ENCODE results near the gene KCNG2.
"Not testable (repeated sequence)": the region's sequence is repeated elsewhere in the genome, so short reads cannot be mapped to it uniquely, and the experiment has no call there.

Gene KCNG2, protein sequence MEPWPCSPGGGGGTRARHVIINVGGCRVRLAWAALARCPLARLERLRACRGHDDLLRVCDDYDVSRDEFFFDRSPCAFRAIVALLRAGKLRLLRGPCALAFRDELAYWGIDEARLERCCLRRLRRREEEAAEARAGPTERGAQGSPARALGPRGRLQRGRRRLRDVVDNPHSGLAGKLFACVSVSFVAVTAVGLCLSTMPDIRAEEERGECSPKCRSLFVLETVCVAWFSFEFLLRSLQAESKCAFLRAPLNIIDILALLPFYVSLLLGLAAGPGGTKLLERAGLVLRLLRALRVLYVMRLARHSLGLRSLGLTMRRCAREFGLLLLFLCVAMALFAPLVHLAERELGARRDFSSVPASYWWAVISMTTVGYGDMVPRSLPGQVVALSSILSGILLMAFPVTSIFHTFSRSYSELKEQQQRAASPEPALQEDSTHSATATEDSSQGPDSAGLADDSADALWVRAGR

DNA sequence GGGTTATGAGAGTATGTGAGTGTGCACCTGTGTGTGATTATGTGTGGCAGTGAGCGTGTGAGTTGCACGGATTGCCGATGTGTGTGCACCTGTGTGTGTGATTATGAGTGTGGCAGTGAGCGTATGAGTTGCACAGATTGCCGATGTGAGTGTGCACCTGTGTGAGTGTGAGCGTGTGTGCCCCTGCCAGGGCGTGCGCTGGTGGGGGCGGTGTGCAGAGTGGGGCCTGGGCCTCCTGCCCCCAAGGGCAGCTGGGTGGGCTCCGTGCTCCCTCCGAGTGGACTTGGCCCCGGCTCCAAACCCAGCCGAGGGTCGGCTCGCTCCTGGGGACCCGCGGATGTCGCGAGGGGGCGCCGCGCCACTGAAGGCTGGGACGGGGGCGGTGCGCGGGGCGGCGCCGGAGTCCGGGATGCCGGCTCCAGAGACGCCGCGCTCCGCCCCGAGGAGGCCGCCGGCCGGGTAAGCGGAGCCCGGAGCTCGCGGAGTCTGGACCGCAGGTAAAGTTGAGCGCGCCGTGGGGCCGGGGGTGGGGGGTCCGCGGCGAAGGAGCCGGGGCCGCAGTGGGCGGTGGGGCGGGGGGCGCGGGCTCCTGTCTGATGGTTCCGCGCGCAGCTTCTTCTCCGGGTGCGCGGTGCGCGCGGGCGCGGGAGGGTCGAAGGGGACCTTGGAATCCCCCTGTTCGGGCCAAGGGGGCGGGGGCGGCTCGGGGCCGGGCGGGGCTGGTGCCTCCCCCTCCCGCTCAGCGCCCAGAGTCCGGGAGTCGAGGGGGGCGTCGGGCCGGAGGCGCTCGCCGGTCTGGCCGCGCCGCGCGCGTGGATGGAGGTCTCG, at the start of gene KCNG2:
Gene KCNG2 (plus strand): TSS at position 421 of the 828 bp plus-strand sequence. CDS start 65,730 bp downstream, outside the sequence.
- DNase-seq: no peak

DNA sequence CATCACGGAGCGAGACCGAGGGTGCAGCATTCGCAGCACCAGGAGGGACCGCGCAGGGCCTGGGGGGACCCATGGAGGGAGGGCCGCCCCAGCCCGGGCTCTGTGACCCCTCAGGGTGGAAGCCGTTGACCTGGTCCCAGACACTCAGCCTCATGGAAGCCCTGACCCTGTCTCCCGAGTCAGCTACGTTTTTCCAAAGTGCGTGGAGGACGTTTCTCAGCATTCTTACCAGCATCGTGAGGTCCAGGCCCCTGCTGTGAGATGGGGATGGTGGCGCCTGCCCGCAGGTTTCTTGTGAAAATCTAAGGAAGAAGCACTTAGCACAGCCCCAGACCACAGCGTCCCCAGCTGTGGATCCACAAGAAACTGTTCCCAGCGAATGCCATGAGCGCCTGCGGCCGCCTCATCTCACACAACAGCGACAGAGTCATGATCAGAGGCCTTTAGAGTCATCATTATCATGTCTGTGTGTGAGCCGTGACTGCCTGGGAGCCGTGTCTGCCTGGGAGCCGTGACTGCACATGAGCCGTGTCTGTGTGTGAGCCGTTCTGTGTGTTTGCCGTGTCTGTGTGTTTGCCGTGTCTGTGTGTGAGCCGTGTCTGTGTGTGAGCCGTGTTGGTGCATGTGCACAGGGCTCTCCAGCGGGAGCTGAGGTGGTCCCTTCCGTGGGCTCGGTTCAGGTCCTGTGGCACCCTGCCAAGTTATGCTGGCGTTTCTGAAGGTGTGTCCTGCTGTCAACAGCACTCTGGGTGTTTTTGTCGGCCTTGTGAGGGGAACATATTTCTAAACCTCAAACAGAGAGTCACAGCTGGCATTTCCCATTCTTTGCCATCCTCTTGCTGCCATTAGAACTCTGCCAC, 49.2 kb upstream of the KCNG2 start:
- DNase-seq: no peak

DNA sequence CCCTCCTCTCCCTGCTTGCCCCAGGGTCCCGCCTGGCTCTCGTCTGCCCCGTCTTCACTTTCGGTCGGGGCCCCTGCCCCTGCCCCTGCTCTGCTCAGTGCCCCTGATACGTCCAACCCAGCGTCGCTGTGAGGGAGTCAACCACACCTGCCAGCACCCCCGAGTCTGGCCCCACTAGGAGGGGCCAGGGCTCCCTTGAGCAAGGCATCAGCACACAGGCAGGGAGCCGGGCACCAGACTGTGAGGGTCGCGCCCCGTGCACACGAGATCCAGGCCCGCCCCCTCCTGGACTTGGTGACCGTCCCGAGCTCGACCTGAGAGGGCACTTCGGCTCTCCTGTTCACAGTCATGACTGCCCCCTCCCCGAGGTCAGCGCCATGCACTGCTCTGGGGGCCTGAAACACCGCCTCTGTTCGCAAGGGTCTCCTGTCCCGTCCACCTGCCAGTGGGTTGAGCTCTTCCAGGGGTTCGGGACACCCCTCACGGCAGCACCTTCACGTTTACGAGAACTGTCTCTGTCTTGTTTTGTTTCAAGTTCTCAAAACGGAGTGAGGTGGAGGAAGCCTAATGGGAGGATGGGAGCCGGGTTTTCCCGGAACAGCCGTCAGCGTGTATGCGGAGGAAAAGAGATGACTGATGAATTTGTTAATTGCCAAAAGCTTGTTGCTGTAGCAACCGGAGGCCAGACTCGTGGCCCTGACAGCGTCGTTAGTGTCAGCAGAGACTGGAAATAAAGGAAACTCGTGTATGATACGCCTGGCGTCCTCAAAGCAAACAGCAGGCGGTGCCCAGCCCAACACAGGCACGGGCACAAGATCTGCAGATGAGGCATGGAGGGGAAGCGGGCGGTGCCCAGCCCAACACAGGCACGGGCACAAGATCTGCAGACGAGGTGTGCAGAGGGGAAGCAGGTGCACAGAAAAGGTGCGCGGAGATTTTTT, 48.2 kb upstream of the KCNG2 start:
- no peak for DNase-seq

DNA sequence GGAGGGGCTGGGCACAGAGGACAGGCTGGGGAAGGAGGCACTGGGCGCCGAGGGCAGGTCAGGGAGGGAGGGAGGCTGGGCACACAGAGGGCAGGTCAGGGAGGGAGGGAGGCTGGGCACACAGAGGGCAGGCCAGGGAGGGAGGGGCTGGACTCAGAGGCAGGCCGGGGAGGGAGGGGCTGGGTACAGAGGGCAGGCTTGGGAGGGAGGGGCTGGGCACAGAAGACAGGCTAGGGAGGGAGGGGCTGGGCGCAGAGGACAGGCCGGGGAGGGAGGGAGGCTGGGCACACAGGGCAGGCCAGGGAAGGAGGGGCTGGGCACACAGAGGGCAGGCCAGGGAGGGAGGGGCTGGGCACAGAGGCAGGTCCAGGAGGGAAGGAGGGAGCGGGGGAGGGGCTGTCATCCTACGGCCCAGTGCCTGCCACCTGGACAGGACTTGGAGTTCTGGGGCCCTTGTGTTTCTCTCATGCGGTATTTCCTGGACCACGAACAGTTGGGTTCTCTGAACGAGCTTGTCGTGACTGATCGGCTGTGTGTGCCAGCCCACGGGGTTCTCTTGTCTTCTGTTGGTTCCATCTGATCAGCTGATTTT, 46.7 kb upstream of the KCNG2 start:
- no peak for DNase-seq

DNA sequence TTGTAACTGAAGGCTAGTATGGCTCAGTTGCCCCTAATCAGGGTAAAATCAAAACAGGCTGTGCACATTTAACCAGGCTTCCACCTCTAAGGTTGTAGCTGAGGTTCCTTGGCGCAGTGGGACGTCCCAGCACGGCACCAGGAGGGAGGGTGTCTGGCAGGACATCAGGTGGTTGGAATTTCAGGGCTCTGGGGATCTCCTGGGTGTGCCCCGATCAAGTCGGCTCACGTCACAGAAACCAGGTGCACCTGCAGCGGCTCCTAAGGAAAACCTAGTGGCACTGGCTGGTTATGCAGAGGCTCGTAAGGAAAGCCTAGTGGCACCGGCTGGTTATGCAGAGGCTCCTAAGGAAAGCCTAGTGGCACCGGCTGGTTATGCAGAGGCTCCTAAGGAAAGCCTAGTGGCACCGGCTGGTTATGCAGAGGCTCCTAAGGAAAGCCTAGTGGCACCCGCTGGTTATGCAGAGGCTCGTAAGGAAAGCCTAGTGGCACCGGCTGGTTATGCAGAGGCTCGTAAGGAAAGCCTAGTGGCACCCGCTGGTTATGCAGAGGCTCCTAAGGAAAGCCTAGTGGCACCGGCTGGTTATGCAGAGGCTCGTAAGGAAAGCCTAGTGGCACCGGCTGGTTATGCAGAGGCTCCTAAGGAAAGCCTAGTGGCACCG, 45.7 kb upstream of the KCNG2 start:
- DNase-seq: not testable (repeated sequence)

DNA sequence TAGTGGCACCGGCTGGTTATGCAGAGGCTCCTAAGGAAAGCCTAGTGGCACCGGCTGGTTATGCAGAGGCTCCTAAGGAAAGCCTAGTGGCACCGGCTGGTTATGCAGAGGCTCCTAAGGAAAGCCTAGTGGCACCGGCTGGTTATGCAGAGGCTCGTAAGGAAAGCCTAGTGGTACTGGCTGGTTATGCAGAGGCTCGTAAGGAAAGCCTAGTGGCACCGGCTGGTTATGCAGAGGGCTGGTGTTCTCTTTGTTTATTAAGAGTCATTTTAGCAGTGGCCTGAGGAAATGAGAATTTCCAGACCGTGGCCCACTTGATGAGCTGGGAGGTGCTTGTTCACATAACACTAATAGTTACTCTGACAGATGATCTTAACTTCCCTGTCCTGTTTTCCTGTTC, 44.8 kb upstream of the KCNG2 start:
- not testable (repeated sequence) for DNase-seq

DNA sequence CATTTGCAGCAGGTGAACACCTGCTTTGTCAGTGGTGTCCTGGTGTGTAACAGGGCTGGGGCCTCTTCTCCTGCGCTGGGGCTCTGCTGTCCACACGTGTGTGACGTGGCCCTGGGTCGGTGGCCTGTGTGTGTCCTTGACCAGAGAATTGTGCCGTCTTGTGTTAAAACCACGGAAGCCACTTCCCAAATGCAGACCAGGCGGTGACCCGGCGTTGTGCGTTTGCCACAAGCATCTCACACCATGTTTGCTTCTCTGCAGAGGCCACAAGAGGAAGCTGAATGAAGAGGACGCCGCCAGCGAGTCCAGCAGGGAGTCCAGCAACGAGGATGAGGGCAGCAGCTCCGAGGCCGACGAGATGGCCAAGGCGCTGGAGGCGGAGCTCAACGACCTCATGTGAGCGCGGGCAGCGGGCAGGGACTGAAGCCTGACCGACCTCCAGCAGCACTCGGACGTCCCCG, 44.3 kb upstream of the KCNG2 start:
- DNase-seq: no peak

DNA sequence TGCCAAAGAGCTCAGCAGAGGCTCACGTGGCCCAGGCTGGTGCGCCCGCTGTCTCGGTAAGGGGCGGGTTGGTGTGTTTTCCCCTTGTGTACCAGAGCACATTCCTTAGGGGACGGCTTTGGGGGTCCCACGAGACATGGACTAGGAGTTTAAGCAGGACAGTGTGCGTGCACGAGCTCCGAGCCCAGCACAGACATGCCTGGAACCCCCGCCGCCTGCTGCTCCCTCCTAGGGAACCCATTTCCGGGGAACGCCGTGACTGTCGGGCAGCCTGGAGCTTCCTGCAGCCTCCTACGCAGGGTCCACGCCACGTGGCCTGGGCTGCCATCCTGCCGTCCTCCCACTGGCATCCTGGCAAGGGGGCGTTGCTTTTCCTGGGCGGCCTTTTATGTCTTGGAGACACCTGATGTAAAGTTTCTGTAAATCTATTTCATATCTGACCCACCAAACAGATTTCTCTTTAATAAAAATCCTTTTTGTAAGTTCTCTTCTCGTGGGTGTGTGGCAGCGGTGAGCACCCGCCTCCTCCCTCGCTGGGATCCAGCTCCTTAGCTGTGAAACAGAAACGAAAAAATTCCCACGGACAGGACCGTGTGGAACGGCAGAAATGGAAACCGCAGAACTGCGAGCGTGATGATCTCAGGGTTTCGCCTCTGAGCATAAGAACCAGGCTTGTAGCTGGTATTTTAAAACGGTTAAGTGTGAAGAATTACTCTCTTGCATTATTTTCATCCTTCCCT, 43.5 kb upstream of the KCNG2 start:
- DNase-seq: no peak

DNA sequence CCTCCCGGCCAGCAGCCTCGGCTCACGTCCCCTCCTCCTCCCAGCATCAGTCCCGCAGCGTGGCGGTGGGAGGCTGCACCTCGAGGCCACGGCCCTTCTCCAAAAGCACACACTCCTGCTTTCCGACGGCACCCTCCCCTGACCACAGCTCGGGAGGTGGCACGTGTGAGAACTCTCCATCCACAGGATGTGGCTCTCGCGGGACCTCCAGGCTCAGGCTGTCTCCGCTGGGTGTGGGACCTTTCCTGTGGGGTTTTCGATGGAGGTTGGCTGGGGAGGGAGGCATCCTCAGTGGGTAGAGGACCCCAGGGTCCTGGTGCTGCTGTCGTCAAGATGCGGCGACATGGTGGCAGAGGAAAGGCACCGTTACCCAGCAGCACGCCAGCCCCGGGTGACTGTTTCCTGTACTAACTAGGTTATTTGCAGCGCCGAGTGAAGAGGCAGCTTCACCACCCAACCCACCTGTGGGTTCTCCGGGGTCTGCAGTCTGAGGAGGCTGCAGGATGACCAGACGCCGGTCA, 42.8 kb upstream of the KCNG2 start:
- DNase-seq: no peak

DNA sequence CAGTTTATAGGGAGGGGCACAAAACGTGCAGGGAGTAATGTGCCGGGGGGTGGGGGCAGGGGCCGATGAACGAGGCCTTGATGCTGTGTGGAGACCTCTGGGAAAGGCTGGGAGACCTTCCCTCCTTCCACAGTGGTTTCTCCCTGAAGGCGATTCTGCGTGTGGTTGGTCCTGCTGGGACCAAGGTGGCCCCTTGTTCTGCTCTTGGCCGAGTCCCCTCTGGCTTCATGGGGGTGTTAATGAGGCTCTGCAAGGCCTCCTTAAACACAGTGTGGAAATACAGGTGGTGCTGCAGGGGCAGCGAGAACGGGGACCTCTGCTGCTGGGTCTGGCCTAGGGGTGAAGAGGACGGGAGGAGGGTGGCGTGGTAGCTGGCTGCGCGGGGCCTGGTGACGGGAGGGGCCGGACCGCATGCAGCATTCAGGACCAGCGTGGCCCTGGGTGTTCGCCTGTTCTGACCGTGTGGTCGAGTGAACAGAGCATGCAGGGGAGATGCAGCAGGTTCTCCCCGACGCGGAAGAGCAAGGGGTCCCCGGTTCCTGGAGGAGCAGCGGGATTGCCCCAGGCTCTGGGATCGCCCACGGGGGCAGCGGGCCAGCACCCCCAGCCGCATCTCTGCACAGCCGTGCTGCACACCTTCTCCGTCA, 42.1 kb upstream of the KCNG2 start:
- DNase-seq: no peak

DNA sequence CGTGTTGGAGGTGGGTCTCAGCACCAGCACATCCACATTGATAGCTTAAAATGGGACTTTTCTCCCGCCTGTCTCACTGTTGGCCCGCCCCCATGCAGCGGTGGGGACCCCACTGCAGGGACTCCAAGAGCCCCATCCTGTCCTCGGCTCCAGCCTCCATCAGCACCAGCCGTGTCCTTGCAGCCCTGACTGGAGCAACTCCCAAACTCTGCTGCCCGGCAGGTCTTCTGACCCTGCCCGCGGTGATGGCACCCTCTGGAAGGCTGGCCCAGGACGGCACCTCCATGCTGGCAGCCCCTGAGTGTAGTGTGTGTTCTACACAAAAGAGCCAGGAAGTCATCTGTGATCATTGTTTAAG, 41.6 kb upstream of the KCNG2 start:
- no peak for DNase-seq

DNA sequence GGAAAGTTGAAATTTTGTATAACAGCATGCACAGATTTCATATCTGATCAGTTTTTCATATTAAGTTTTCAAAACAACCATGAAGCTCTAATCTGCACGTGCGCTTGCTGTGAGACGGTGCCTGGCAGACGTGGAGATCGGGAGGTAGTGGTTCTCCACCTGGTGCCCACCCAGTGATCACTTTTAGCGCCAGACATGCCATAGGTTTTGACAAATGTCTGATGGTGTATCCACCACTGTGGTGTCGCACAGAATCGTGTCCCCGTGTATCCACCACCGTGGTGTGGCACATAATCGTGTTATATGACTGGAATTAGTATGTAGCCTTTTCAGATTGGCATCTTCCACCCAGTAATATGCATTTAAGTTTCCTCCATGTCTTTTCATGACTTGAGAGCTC, 40.9 kb upstream of the KCNG2 start:
- DNase-seq: no peak

DNA sequence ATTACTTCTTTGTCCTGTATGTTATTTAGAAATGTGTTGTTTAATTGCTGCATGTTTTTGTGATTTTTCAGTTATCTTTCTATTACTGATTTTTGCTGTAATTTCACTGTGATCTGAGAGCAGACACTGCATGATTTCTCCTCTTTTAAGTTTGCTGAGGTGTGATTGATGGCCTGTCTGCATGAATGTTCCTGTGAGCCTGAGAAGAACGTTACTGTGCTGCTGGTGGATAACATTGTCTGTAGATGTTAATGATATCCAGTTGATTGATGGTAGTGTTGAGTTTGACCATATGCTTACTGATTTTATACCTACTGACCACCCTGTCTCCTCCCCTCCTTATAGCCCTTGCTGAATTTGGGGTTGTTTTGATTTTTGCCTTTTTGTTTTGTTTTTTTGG, 37.4 kb upstream of the KCNG2 start:
- DNase-seq: no peak

DNA sequence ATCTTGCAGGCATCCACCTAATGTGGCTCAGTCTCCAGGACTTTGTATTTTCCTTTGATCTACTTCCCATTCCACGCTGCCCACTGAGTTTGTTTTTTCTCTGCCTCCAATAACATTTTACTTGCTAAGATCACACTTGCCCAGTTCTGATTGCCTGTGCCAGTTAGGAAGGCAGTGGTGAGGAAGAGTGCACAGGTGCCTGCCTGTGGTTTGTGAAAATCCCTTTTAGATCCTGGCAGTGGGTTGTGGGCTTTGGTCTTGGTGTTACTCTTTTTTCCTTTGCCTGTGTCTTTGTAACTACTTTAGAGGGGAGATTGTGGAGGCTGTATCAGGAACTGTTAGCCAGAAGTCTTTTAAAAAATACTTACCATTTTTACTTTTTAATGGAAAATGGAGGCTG, 36.9 kb upstream of the KCNG2 start:
- no peak for DNase-seq

DNA sequence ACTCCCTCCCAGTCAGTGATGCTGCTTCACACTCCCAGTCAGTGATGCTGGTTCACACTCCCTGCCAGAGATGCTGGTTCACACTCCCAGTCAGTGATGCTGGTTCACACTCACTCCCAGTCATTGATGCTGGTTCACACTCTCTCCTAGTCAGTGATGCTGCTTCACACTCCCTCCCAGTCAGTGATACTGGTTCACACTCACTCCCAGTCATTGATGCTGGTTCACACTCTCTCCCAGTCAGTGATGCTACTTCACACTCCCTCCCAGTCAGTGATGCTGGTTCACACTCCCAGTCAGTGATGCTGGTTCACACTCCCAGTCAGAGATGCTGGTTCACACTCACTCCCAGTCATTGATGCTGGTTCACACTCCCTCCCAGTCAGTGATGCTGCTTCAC, 34.3 kb upstream of the KCNG2 start:
- no peak for DNase-seq

DNA sequence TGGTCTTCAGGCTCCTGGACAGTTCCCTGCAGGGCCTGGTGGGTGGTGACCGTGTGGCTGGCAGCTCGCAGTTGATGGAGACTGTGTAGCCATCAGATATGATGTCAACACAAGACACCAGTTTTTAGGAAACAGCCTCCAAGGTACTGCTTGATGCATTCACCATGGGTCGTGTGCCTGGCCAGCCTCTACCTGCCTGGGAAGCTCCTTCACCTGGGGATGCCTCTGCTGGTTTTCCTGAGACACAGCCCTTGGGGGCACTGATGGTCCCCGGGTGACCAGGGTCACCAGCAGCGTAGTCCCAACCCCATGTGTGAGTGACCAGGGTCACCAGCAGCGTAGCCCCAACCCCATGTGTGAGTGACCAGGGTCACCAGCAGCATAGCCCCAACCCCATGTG, 33.6 kb upstream of the KCNG2 start:
- no peak for DNase-seq

DNA sequence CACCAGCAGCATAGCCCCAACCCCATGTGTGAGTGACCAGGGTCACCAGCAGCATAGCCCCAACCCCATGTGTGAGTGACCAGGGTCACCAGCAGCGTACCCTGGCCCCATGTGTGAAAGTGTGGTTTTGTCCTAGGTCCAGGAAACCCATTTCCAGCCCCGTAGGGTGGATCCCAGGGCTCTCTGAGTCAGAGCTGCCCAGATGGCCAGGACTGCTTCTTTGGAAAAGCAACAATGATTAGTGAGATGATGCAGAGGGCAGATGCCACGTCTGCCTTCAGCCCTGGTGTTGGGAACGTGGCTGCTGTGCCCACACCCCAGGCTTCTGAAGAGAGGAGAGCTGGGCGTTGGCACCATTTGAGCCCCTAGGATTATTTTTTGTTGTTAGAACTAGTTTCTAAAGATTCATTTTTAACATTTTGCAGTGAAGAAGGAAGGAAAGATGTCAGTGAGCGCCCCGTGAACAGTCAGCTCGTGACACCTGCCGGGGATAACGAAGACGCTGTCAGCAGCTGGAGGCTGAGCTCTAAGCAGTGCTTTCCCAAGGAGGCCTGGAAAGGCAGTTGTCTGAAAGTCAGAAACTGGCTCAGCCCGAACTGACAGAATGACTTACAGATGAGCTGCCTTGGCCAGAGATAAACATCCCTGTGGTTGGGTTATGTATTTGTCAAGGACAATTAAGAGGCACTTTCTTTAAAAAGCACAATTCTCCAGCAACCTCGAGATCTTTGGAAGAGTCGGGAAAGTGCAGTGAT, 32.1 kb upstream of the KCNG2 start:
- DNase-seq: no peak

DNA sequence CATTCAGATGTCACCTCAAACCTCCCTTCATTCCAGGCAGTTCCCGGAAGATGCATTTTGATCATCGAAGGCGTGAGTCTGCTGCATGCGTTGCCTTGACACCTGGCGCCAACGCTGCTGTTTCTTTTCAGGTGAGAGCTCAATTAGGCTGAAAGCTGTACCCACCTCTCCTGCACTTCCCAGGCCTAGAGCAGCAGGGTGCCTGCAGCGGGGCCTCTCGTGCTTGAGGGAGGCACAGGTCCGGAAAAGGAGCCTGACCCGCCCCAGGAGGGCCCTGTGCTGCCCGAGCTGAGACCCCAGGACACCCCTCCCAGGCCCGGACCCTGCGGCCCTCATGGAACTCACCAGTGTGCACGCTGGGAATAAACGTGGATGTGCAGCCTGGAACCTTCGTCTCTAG, 31.4 kb upstream of the KCNG2 start:
- DNase-seq: no peak

DNA sequence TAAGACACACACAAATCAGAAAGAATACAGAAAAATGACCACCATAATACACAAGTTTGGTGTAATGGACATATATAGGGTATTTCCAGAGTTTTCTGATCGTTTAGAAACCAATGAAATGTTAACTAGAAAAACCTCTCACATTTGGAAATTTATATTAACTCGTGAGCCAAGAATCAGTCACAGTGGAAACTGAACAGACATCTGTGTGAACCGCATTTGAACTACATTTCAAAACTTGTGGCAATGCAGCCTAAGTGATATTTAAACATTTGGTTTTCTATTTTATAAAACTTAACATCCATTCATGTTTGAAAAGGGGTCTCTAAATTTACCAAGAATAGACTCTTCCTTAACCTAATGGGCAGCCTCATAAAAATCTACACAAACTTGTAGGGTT, 29.0 kb upstream of the KCNG2 start:
- no peak for DNase-seq
